Lung (tissue), 12 donors: ENCODE results near the gene PVALEF. TPM values are rescaled to one million over a fixed set of nuclear protein-coding genes. Genes with fewer than 3 reads are reported as not detected.

Experiments
- ATAC-seq: fragments of 200-7000 bp; cut with Tn5 transposase; one replicate; pipeline ENCODE4 v1.9.1; 2020; ENCODE audit warnings: moderate number of reproducible peaks; ENCODE audit not compliant: insufficient read depth, low FRiP score
- DNase-seq, 3 donors: peaks; one replicate each; pipeline ENCODE4 v3.0.0-alpha.2; 2013 to 2017
- H3K27ac ChIP-seq, 2 donors: one replicate each; pipeline ENCODE4 v1.5.1; 2013; ENCODE audit warnings: mild to moderate bottlenecking in 2 of 2, moderate library complexity in 2 of 2, control low read depth in 1 of 2, inconsistent platforms in 1 of 2, low read depth in 1 of 2, low read length in 1 of 2
- H3K27me3 ChIP-seq, 3 donors: one replicate each; pipeline ENCODE4 v1.5.1; 2013; ENCODE audit warnings: low read length in 2 of 3; ENCODE audit not compliant: control insufficient read depth in 3 of 3, insufficient read depth in 3 of 3
- H3K36me3 ChIP-seq, 4 donors: one replicate each; pipeline ENCODE4 v1.5.1; 2013; ENCODE audit warnings: low read length in 4 of 4, mild to moderate bottlenecking in 1 of 4, moderate library complexity in 1 of 4; ENCODE audit not compliant: control insufficient read depth in 4 of 4, insufficient read depth in 4 of 4
- H3K4me1 ChIP-seq, 5 donors: one replicate each; pipeline ENCODE4 v1.5.1; 2013; ENCODE audit warnings: low read length in 5 of 5, mild to moderate bottlenecking in 2 of 5, moderate library complexity in 1 of 5; ENCODE audit not compliant: control insufficient read depth in 5 of 5, insufficient read depth in 5 of 5
- H3K4me3 ChIP-seq: one replicate; pipeline ENCODE4 v1.5.1; 2013; ENCODE audit warnings: mild to moderate bottlenecking, control low read depth, moderate library complexity
- H3K9ac ChIP-seq, 2 donors: one replicate each; pipeline ENCODE4 v1.5.1; 2013; ENCODE audit warnings: low read length in 2 of 2, control low read depth in 1 of 2; ENCODE audit not compliant: insufficient read depth in 1 of 2
- H3K9me3 ChIP-seq, 4 donors: one replicate each; pipeline ENCODE4 v1.5.1; 2013; ENCODE audit warnings: low read length in 3 of 4, mild to moderate bottlenecking in 1 of 4, moderate library complexity in 1 of 4; ENCODE audit not compliant: control insufficient read depth in 4 of 4, insufficient read depth in 3 of 4
- WGBS, 2 donors: extraction: QIAGEN DNeasy Blood & Tissue Kit; methylation state at CpG; one replicate each; pipeline ENCODE4 v1.1.7; 2013; 5-methylcytosine and 5-hydroxymethylcytosine counted together
- polyA plus RNA-seq, 2 donors: library from polyadenylated mRNA; stranded (reverse); fragments of 200-250 nt; gene quantifications; one replicate each; pipeline ENCODE4 v1.2.1, GENCODE V29; 2013
- total RNA-seq, 2 donors: library from RNA; depleted of rRNA in 1 of 2; stranded (reverse); fragments of >200 nt in 1 of 2; gene quantifications; one replicate each; pipeline ENCODE4 v1.2.1, GENCODE V29; 2014 to 2021
- TF ChIP-seq, protein P1 (sequence below): IDR thresholded peaks from 2 replicates; pipeline ENCODE4 v1.5.1; 2012; ENCODE audit warnings: mild to moderate bottlenecking; ENCODE audit errors: control extremely low read depth, extremely low read depth
- donor health status: control.
- donor health status: control.
- donor health status: Bipolar disorder and iron deficiency.
- donor health status: healthy.
- donor health status: DM: yes; HTN: yes; CAD: no.

The PVALEF gene
- total and polyA plus RNA-seq, 4 donors = not detected

DNA sequence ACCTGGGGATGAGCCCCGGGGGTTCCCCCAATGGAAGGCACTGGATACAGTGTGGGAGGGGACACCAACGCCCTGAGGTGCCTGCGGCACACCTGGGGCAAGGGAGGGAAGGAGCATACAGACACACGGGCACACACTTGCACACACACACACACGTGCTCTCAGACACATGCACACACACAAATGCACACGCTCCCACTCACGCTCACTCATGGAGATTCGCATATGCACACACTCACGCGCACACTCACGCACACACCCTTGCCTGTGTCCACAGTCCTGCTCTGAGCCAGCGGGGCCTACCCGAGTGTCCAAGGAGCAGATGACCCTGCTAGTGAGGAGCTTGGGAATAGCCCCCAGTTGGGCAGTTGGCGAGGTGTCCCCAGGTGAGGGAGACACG lies 16.7 kb upstream of the PVALEF start:
- Histone ChIP-seq H3K4me3 (no peak overlapping the region), H3K9ac (no peak overlapping the region), H3K27me3 (no peaks in the 10 kb centered on the region), H3K4me1 (peaks cover 0 to 7% (median 0%) of the 10 kb centered on the region in 5 donors), H3K27ac (no peak overlapping the region), H3K9me3 (peaks cover 0 to 4% (median 0%) of the 10 kb centered on the region in 4 donors), H3K36me3 (no peaks in the 10 kb centered on the region)
- DNase-seq (no peak), ATAC-seq (no peak)
- 91% methylated on average over 15 of the region's 15 CpGs for WGBS, 2 donors
- TF ChIP-seq, protein P1, sequence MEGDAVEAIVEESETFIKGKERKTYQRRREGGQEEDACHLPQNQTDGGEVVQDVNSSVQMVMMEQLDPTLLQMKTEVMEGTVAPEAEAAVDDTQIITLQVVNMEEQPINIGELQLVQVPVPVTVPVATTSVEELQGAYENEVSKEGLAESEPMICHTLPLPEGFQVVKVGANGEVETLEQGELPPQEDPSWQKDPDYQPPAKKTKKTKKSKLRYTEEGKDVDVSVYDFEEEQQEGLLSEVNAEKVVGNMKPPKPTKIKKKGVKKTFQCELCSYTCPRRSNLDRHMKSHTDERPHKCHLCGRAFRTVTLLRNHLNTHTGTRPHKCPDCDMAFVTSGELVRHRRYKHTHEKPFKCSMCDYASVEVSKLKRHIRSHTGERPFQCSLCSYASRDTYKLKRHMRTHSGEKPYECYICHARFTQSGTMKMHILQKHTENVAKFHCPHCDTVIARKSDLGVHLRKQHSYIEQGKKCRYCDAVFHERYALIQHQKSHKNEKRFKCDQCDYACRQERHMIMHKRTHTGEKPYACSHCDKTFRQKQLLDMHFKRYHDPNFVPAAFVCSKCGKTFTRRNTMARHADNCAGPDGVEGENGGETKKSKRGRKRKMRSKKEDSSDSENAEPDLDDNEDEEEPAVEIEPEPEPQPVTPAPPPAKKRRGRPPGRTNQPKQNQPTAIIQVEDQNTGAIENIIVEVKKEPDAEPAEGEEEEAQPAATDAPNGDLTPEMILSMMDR = no peak

DNA sequence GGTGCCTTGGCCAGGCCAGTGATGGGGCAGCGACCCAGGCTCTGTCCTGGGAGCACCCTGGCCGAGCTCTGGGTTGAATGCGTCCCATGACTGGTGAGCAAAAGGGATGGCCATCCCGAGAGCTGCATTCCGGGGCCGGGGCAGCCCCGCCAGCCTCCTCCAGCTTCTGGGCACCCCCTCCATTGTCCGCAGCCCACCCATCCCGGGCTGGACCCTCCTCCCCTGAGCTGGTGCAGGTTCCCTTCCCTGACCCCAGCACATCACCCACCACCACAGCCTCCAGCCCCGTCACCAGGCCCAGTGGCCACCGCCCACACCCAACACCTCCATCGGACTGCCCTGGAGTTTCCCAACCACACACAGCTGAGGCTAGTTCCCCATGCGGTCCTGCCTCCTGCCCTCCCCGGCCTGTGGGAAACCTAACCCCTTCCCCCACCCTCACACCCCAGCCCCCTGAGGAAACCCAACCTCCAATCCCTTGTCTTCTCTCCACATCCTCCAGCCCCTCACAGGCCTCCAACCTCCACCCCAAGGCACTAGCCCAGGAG lies 16.2 kb upstream of the PVALEF start:
- no peak for ATAC-seq
- H3K36me3 ChIP-seq = no peaks in the 10 kb centered on the region

DNA sequence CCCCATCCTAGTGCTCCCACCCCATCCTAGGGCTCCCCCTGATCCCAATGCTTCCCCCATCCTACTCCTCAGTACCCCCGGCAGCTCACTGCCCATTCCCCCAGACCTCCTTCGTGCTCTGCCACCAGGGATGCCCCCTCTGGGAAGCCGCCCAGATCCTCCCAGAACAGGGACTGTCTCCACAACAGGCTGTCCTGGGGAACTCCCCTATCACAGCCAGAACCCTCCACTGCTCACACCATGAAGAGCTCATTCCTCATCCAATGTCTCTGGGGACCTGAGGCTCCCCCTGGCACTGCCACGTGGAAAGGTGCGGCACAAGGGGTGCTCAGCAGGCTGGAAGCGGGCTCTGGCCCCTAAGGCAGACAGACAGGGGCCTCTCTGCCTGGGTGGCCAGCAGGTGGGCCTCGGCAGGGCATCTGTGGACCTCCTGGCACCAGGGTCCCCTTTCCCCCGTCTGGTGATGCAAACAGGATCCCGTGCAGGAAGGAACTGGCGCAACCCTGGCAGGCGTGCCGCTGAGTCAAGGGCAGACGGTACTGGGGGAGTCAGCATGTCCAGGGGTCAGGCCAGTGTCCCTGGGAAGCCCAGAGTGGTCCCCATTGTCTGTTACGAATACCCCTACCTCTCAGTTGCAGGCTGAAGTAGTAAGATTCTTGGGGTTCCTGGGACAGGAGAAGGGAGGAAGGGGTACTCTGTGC lies 14.8 kb upstream of the PVALEF start:
- Histone ChIP-seq H3K36me3 (no peaks in the 10 kb centered on the region), H3K27me3 (no peaks in the 10 kb centered on the region), H3K27ac (peak overlapping the region in 1 of 2 donors; percentile 77), H3K4me3 (no peak overlapping the region), H3K4me1 (peaks cover 0 to 7% (median 0%) of the 10 kb centered on the region in 5 donors), H3K9me3 (peaks cover 0 to 4% (median 0%) of the 10 kb centered on the region in 4 donors), H3K9ac (no peak overlapping the region)
- TF ChIP-seq, protein P1 = no peak
- WGBS, 2 donors = 36 to 59% methylated on average over 11 to 14 of the region's 14 CpGs
- DNase-seq (no peak), ATAC-seq (no peak)

More for the DNA sequence above, 16.2 kb upstream of the PVALEF start:
- no peak overlapping the region for H3K4me3 ChIP-seq
- H3K27ac ChIP-seq = no peak overlapping the region
- no peak overlapping the region for H3K9ac ChIP-seq
- 67 to 76% methylated on average over 14 of the region's 14 CpGs for WGBS, 2 donors
- peaks cover 0 to 4% (median 0%) of the 10 kb centered on the region in 4 donors for H3K9me3 ChIP-seq
- TF ChIP-seq, protein P1 = no peak
- no peaks in the 10 kb centered on the region for H3K27me3 ChIP-seq
- H3K4me1 ChIP-seq = peaks cover 0 to 7% (median 0%) of the 10 kb centered on the region in 5 donors
- no peak for DNase-seq
